Retinal pigment epithelial cell (primary cell): ENCODE measurements around the gene XPNPEP1.
A peak's percentile ranks its signal among the peaks of the same experiment; 100 is the strongest.

Experiments
- DNase-seq: peaks from one replicate; pipeline ENCODE4 v3.0.0-alpha.2; 2010; ENCODE audit warnings: low read depth
- H3K4me3 ChIP-seq: 2 replicates; pipeline ENCODE4 v1.5.1; 2011; ENCODE audit warnings: mild to moderate bottlenecking, low read length, control low read depth, moderate library complexity
- CTCF ChIP-seq: conservative IDR thresholded peaks from 2 replicates; pipeline ENCODE4 v1.5.1; 2011; ENCODE audit warnings: low read depth, low read length, control low read depth, inconsistent platforms

Gene XPNPEP1

GRCh38 chr10:109922976-109923921 lies at the start of gene XPNPEP1:
TSS of gene XPNPEP1 (minus strand) at chr10:109923511. CDS start at chr10:109923433, 78 bp downstream.
- TF ChIP-seq CTCF = no peak
- peak within 1 kb of the TSS; percentile 70 for H3K4me3 ChIP-seq
- DNase-seq = peak; percentile 43

DNA sequence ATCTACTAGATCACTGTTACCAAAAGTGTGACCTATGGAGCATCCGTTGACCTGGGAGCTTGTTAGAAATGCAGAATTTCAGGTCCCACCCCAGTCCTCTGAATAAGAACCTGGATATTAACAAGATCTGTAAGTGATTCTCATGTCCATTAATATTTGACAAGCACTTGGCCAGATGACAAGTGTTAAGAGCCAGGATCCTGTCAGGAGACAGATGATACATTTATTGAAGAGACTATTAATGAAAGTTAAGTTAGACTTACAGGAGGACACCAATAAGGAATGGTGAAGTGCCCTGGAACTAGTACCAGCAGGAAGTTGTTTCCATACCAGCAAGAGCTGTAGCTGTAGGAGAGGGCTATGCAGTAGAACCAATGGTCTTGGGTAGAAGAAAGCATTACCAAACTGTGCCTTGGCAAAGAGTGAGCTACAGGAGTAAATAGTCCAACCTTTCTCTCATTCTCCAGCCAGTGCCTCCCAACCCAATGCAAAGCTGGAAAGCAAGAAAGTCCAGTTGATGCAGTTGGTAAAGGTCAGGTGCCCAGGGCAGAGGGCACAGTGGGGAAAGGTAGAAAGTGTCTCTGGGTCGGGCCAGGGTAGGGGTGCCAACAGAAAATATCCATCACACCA lies 49.2 kb upstream of the XPNPEP1 start:
- DNase-seq = no peak
- H3K4me3 ChIP-seq = no peak overlapping the region
- TF ChIP-seq CTCF = no peak

GRCh38 chr10:109971634-109972033 lies 48.3 kb upstream of the XPNPEP1 start:
- no peak overlapping the region for H3K4me3 ChIP-seq
- TF ChIP-seq CTCF = no peak
- no peak for DNase-seq

DNA sequence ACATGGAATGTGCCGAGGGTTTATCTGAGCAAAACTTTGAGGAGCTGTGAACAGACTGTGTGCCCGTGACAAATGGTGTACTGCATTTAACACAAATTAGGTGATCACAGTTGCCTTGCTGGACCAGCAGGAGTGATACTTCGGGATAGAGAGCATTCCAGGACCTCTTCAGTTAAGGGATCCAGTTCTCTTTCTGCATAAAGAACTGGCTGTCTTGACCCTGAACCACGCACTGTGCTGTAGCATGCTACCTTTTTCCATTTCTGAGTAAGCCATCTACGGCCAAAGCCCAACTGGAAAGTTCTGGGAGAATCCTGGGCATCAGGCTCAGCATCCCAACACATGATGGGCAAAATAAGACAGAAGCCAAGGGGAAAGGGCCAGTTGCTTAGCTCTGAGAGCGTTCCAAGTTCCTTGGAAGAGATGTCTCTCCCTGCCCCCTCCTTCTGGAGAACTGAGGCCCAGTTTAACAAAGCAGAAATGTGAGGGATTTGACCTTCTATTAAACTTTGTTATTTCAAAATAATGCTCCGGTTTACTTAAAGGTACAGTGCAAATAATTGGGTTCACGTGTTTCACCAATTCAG lies 46.5 kb upstream of the XPNPEP1 start:
- no peak overlapping the region for H3K4me3 ChIP-seq
- TF ChIP-seq CTCF = no peak
- DNase-seq = no peak

- TF ChIP-seq CTCF = no peak
- DNase-seq = no peak
- no peak overlapping the region for H3K4me3 ChIP-seq
Measured at GRCh38 chr10:109968953-109969759, 45.8 kb upstream of the XPNPEP1 start.

DNA sequence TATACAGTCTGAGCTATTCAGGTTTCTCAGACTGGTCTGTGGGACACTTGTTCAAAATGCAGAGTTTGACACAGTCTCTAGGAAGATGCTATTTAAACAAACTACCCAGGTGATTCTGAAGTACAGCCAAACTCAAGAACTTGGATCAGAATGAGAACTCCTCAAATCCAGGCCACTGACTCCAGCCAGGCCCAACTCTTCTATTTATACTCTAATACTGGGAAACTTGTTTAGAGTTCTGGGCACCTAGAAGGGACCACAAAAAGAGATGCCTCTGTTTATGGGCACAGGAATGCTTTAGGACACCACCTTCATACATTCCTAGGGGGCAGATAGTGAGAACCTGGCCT lies 44.4 kb upstream of the XPNPEP1 start:
- no peak for DNase-seq
- H3K4me3 ChIP-seq = no peak overlapping the region

More for the DNA sequence above, 44.4 kb upstream of the XPNPEP1 start:
- TF ChIP-seq CTCF = no peak
